ENCODE results near the gene MATCAP1. TPM values are rescaled to one million over a fixed set of nuclear protein-coding genes. Genes with fewer than 3 reads are reported as not detected.

Gene MATCAP1
- total RNA-seq, 3 donors from 2014 or later (not counting 1 experiment from before 2014, with no cell fraction given): 7.2 to 12.6 (median 10.9) TPM

GRCh38 chr16:67202426-67202825 is 18.7 kb upstream of the MATCAP1 start:
- Mint-ChIP-seq H3K4me3 (no peak overlapping the region), H3K27me3 (ENCODE audit: low read depth in 2 of 2) (no peaks in the 10 kb centered on the region), H3K36me3 (no peaks in the 10 kb centered on the region), H3K9me3 (no peaks in the 10 kb centered on the region), H3K4me1 (peaks cover 4 to 9% of the 10 kb centered on the region in 2 donors), H3K27ac (no peak overlapping the region)
- ATAC-seq (no peak), DNase-seq (no peak)
- intact Hi-C loops (cut with micrococcal nuclease): no loop called here
- Histone ChIP-seq H3K36me3 (ENCODE audit: control insufficient read depth, insufficient read depth, low read length) (peaks cover 37% of the 10 kb centered on the region), H3K9me3 (ENCODE audit: control insufficient read depth, insufficient read depth, low read length) (no peaks in the 10 kb centered on the region), H3K4me3 (ENCODE audit: low read length) (no peak overlapping the region), H3K27ac (ENCODE audit: low read length) (no peak overlapping the region), H3K4me1 (ENCODE audit: control insufficient read depth, insufficient read depth, low read length) (no peaks in the 10 kb centered on the region), H3K27me3 (ENCODE audit: control insufficient read depth, insufficient read depth, low read length) (no peaks in the 10 kb centered on the region)
- 99% methylated on average over 12 of the region's 12 CpGs for WGBS (ENCODE audit: insufficient coverage)
- no peak for TF ChIP-seq CTCF (IDR thresholded peaks at IDR 0.05)

GRCh38 chr16:67201411-67202345 is 17.9 kb upstream of the MATCAP1 start:
- H3K4me1 ChIP-seq (ENCODE audit: control insufficient read depth, insufficient read depth, low read length): no peaks in the 10 kb centered on the region
- H3K4me1 Mint-ChIP-seq: peaks cover 9 to 10% of the 10 kb centered on the region in 2 donors
- no peak overlapping the region for H3K4me3 Mint-ChIP-seq
- no peak for TF ChIP-seq CTCF (IDR thresholded peaks at IDR 0.05)
- no peak overlapping the region for H3K4me3 ChIP-seq (ENCODE audit: low read length)
- H3K27me3 Mint-ChIP-seq (ENCODE audit: low read depth in 2 of 2): no peaks in the 10 kb centered on the region
- H3K27ac ChIP-seq (ENCODE audit: low read length): no peak overlapping the region
- no peaks in the 10 kb centered on the region for H3K27me3 ChIP-seq (ENCODE audit: control insufficient read depth, insufficient read depth, low read length)
- H3K9me3 ChIP-seq (ENCODE audit: control insufficient read depth, insufficient read depth, low read length): no peaks in the 10 kb centered on the region
- peaks cover 4% of the 10 kb centered on the region for H3K36me3 Mint-ChIP-seq
- DNase-seq (no peak), ATAC-seq (no peak)
- no peak overlapping the region for H3K27ac Mint-ChIP-seq
- WGBS (ENCODE audit: insufficient coverage): 96% methylated on average over 39 of the region's 40 CpGs
- intact Hi-C loops (cut with micrococcal nuclease): no loop called here
- H3K36me3 ChIP-seq (ENCODE audit: control insufficient read depth, insufficient read depth, low read length): peaks cover 44% of the 10 kb centered on the region
- no peaks in the 10 kb centered on the region for H3K9me3 Mint-ChIP-seq

- Mint-ChIP-seq H3K27me3 (ENCODE audit: low read depth in 2 of 2) (no peaks in the 10 kb centered on the region), H3K9me3 (no peaks in the 10 kb centered on the region), H3K36me3 (peaks cover 14% of the 10 kb centered on the region), H3K4me3 (no peak overlapping the region), H3K4me1 (peaks cover 15 to 16% of the 10 kb centered on the region in 2 donors), H3K27ac (no peak overlapping the region)
- intact Hi-C loops (cut with micrococcal nuclease): no loop called here
- DNase-seq (no peak), ATAC-seq (no peak)
- H3K27me3 ChIP-seq (ENCODE audit: control insufficient read depth, insufficient read depth, low read length): no peaks in the 10 kb centered on the region
- H3K4me3 ChIP-seq (ENCODE audit: low read length): no peak overlapping the region
- no peak for TF ChIP-seq CTCF (IDR thresholded peaks at IDR 0.05)
- peaks cover 56% of the 10 kb centered on the region for H3K36me3 ChIP-seq (ENCODE audit: control insufficient read depth, insufficient read depth, low read length)
- H3K4me1 ChIP-seq (ENCODE audit: control insufficient read depth, insufficient read depth, low read length): no peaks in the 10 kb centered on the region
- 96% methylated on average over 8 of the region's 8 CpGs for WGBS (ENCODE audit: insufficient coverage)
- H3K9me3 ChIP-seq (ENCODE audit: control insufficient read depth, insufficient read depth, low read length): no peaks in the 10 kb centered on the region
- no peak overlapping the region for H3K27ac ChIP-seq (ENCODE audit: low read length)
Observed at GRCh38 chr16:67200491-67200890, 16.7 kb upstream of the MATCAP1 start.

Measured in natural killer cell (primary cell).